Breast epithelium (tissue), 4 donors: ENCODE measurements around the gene SNAPC4. TPM values are rescaled to one million over a fixed set of nuclear protein-coding genes. Genes with fewer than 3 reads are reported as not detected.

Experiments
- DNase-seq, 2 donors: peaks; one replicate each; pipeline ENCODE4 v3.0.0-alpha.2; 2019; ENCODE audit warnings: low spot score in 2 of 2
- H3K27ac ChIP-seq, 2 donors: fragments of 200-600 bp; sonication (generic) in 1 of 2; one replicate each; pipeline ENCODE4 v1.5.1; 2016 to 2019; ENCODE audit warnings: mild to moderate bottlenecking in 1 of 2
- H3K27me3 ChIP-seq, 2 donors: fragments of 200-600 bp; sonication (generic) in 1 of 2; one replicate each; pipeline versions ENCODE4 v1.5.1 to v1.6.0; 2017 to 2019; ENCODE audit warnings: control low read depth in 1 of 2, mild to moderate bottlenecking in 1 of 2
- H3K36me3 ChIP-seq: fragments of 200-600 bp; one replicate; pipeline ENCODE4 v1.5.1; 2019
- H3K4me1 ChIP-seq, 2 donors: fragments of 200-600 bp; sonication (generic); one replicate each; pipeline ENCODE4 v1.5.1; 2016 to 2019; ENCODE audit warnings: control low read depth in 1 of 2
- H3K4me3 ChIP-seq, 3 donors: fragments of 200-600 bp; sonication (generic); 1 replicate in 2 of 3; 2 replicates in 1 of 3; pipeline ENCODE4 v1.5.1; 2016 to 2019; ENCODE audit warnings: mild to moderate bottlenecking in 3 of 3, moderate library complexity in 2 of 3
- H3K9me3 ChIP-seq, 2 donors: fragments of 200-600 bp; sonication (generic) in 1 of 2; one replicate each; pipeline ENCODE4 v1.5.1; 2016 to 2019; ENCODE audit warnings: control low read depth in 1 of 2
- POLR2A ChIP-seq: fragments of 450-650 bp; IDR thresholded peaks from one replicate; pipeline ENCODE4 v1.6.1; 2016; ENCODE audit warnings: antibody characterized with exemption, mild to moderate bottlenecking, moderate library complexity
- POLR2AphosphoS5 ChIP-seq, 3 donors: sonication (generic); formaldehyde crosslinking; IDR thresholded peaks; one replicate each; pipeline ENCODE4 v1.6.1; 2017; ENCODE audit warnings: antibody characterized with exemption in 3 of 3
- intact Hi-C: fragments of 100-400 bp; cut with DNase I; formaldehyde crosslinking; loops from one replicate; pipeline ENCODE4 v1.15.1; 2023; ENCODE audit warnings: low total_unique reads
- total RNA-seq, 3 donors: library from RNA; depleted of rRNA; stranded (reverse); fragments of >200 nt; gene quantifications; one replicate each; pipeline ENCODE4 v1.1.0, GENCODE V29; 2016
- TF ChIP-seq, protein P1 (sequence below), 3 donors: fragments of 450-650 bp; IDR thresholded peaks; one replicate each; pipeline ENCODE4 v1.5.1; 2016 to 2017; ENCODE audit warnings: antibody characterized with exemption in 3 of 3, mild to moderate bottlenecking in 3 of 3, moderate library complexity in 3 of 3

Gene SNAPC4
- total RNA-seq, 3 donors from 2014 or later: 4.6 to 7.5 (median 6.7) TPM

DNA sequence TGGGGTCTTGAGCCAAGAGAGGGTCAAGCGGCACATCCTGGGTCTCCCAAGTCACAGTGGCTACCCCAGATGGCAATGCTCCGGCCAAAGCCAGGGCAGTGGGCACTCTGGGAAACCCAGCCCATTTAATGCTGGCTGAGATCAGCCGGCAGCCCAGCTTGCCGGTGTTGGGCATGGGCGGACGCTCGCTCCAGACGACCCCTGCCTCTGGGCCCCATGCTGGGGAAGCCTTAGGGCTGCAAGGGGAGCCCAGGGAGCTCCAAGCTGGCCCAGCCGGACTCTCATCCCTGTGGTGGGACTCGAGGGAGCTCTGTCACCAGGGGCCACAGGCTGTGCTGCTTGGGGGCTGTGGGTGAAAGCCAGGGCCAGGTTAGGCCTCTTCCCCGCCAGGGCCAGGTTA, 20.6 kb downstream of the SNAPC4 start:
- TF ChIP-seq, protein P1, sequence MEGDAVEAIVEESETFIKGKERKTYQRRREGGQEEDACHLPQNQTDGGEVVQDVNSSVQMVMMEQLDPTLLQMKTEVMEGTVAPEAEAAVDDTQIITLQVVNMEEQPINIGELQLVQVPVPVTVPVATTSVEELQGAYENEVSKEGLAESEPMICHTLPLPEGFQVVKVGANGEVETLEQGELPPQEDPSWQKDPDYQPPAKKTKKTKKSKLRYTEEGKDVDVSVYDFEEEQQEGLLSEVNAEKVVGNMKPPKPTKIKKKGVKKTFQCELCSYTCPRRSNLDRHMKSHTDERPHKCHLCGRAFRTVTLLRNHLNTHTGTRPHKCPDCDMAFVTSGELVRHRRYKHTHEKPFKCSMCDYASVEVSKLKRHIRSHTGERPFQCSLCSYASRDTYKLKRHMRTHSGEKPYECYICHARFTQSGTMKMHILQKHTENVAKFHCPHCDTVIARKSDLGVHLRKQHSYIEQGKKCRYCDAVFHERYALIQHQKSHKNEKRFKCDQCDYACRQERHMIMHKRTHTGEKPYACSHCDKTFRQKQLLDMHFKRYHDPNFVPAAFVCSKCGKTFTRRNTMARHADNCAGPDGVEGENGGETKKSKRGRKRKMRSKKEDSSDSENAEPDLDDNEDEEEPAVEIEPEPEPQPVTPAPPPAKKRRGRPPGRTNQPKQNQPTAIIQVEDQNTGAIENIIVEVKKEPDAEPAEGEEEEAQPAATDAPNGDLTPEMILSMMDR (IDR thresholded peaks at IDR 0.05): no peak
- TF ChIP-seq POLR2A: no peak
- no peak for TF ChIP-seq POLR2AphosphoS5 (IDR thresholded peaks at IDR 0.05)
- intact Hi-C loops: no loop called here
- Histone ChIP-seq H3K27ac (no peak overlapping the region), H3K27me3 (no peaks in the 10 kb centered on the region), H3K4me1 (no peaks in the 10 kb centered on the region), H3K9me3 (no peaks in the 10 kb centered on the region), H3K4me3 (no peak overlapping the region), H3K36me3 (no peaks in the 10 kb centered on the region)
- no peak for DNase-seq

DNA sequence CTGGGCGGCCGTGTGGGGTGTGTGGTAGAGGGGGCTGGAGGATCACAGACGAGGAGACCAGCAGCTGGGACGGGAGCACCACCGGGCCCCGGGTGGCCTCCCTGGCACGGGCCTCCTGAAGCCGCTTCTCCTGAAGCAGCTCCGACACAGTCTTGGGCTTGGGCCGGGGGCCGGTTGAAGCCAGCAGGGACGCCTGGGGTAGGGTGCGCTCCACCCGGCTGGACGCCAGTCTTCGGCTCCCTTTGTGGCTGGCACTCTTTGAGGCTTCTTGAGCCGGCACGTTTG, 21.0 kb downstream of the SNAPC4 start:
- Histone ChIP-seq H3K27me3 (no peaks in the 10 kb centered on the region), H3K27ac (no peak overlapping the region), H3K4me3 (no peak overlapping the region), H3K4me1 (no peaks in the 10 kb centered on the region), H3K9me3 (no peaks in the 10 kb centered on the region), H3K36me3 (no peaks in the 10 kb centered on the region)
- intact Hi-C loops: no loop called here
- DNase-seq: no peak
- TF ChIP-seq POLR2A (no peak), POLR2AphosphoS5 (IDR thresholded peaks at IDR 0.05) (no peak)

DNA sequence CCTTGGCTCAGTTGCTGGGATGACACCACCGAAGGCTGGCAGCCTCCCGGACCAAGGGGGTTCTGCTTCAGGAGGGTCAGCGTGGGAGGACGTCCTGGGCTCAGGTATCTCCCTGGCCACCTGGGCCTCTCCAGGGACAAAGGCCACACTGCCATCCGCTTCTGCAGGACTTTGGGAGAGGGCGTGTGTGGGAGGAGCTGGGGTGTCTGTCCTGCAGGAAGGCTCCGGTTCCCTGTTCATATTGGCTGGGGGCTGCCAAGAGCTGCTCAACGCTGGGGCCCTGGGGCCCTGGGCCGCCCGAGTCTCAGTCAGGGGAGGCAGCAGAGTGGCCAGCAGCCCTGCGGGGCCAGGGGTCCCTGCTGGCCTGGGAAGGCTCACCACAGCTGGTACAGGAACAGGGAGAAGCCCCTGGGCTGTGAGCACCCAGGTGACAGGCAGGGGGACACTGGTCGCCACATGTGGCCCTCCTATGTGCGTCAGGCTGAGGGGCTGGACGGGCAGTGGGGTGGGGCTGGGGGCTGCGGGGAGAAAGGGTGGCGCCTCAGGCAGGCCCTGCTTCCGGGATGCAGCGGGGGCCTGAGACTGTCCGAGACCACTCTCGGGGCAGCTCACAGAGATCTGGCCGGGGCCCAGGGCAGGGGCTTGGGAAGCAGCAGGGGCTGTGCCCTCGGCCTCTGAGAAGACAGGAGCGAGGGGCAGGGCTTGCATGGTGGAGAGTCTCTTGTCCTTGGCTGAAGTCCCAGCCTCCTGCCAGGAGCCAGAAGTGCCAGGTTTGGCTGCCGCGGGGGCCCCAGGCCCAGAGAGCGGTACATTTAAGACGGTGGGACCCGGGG, 21.6 kb downstream of the SNAPC4 start:
- intact Hi-C loops: no loop called here
- no peak overlapping the region for H3K4me3 ChIP-seq
- no peak for TF ChIP-seq POLR2AphosphoS5 (IDR thresholded peaks at IDR 0.05)
- TF ChIP-seq, protein P1 (IDR thresholded peaks at IDR 0.05): no peak
- no peak for TF ChIP-seq POLR2A
- no peak overlapping the region for H3K27ac ChIP-seq
- H3K9me3 ChIP-seq: no peaks in the 10 kb centered on the region
- no peak for DNase-seq
- no peaks in the 10 kb centered on the region for H3K27me3 ChIP-seq
- H3K4me1 ChIP-seq: no peaks in the 10 kb centered on the region
- no peaks in the 10 kb centered on the region for H3K36me3 ChIP-seq

GRCh38 chr9:136377341-136378169, 22.4 kb downstream of the SNAPC4 start:
- no peaks in the 10 kb centered on the region for H3K9me3 ChIP-seq
- peaks cover 0 to 6% of the 10 kb centered on the region in 2 donors for H3K4me1 ChIP-seq
- intact Hi-C loops: no loop called here
- H3K27ac ChIP-seq: no peak overlapping the region
- no peaks in the 10 kb centered on the region for H3K27me3 ChIP-seq
- no peak for DNase-seq
- no peaks in the 10 kb centered on the region for H3K36me3 ChIP-seq
- TF ChIP-seq POLR2AphosphoS5 (IDR thresholded peaks at IDR 0.05) (no peak), POLR2A (no peak)
- TF ChIP-seq, protein P1 (IDR thresholded peaks at IDR 0.05): no peak
- H3K4me3 ChIP-seq: no peak overlapping the region

DNA sequence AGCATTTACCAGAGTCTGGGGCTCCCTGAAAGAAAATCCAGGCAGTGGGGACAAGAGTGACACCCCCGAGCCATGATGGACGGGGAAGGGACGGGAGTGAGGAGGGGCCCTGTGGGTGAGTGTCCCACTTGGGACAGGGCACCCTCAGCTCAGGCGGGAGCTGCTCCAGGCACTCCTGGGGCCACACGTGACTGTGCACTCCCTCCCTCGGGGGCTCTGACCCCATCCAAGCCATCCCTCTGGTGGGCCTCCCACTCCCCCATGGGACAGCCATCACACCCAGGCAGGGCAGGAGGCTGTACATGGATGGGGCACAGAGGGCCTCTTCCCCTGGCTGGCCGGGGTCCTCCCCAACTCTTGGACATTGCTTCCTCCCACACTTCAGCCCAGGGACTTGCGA, 23.5 kb downstream of the SNAPC4 start:
- H3K36me3 ChIP-seq: no peaks in the 10 kb centered on the region
- TF ChIP-seq POLR2AphosphoS5 (IDR thresholded peaks at IDR 0.05) (no peak), POLR2A (no peak)
- TF ChIP-seq, protein P1 (IDR thresholded peaks at IDR 0.05): no peak
- intact Hi-C loops: no loop called here
- no peak overlapping the region for H3K27ac ChIP-seq
- DNase-seq: no peak
- H3K27me3 ChIP-seq: no peaks in the 10 kb centered on the region
- no peaks in the 10 kb centered on the region for H3K9me3 ChIP-seq
- peaks cover 0 to 8% of the 10 kb centered on the region in 2 donors for H3K4me1 ChIP-seq
- no peak overlapping the region for H3K4me3 ChIP-seq
